Measurements from ENCODE around the gene IRX6.

IRX6 gene

GRCh38 chr16:55322327-55322726 lies 1.7 kb upstream of the IRX6 start:
- DNase-seq (ENCODE audit: low read depth, low spot score), result no peak

GRCh38 chr16:55324285-55325079 lies 479 bp downstream of the IRX6 start:
- DNase-seq (ENCODE audit: low read depth, low spot score), result no peak

DNA sequence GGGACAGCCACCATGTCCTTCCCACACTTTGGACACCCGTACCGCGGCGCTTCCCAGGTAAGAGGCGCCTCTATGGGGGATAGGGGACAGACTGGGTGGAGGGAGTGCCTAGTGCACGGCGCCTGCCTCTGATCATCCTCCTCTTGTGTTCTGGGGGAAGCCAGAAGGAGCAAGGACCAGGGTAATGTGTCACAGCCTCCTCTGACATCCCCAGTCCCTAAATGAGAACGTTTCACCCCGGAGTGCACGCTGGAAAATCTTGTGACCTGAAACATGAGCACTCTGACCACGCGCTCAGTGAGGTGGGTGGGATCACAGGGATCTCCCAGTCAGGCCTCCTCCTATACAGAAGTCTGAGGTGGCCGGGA lies 1.1 kb downstream of the IRX6 start:
- DNase-seq (ENCODE audit: low read depth, low spot score), result no peak

- DNase-seq (ENCODE audit: low read depth, low spot score), result no peak
Measured at GRCh38 chr16:55325458-55326109, 1.6 kb downstream of the IRX6 start.

DNA sequence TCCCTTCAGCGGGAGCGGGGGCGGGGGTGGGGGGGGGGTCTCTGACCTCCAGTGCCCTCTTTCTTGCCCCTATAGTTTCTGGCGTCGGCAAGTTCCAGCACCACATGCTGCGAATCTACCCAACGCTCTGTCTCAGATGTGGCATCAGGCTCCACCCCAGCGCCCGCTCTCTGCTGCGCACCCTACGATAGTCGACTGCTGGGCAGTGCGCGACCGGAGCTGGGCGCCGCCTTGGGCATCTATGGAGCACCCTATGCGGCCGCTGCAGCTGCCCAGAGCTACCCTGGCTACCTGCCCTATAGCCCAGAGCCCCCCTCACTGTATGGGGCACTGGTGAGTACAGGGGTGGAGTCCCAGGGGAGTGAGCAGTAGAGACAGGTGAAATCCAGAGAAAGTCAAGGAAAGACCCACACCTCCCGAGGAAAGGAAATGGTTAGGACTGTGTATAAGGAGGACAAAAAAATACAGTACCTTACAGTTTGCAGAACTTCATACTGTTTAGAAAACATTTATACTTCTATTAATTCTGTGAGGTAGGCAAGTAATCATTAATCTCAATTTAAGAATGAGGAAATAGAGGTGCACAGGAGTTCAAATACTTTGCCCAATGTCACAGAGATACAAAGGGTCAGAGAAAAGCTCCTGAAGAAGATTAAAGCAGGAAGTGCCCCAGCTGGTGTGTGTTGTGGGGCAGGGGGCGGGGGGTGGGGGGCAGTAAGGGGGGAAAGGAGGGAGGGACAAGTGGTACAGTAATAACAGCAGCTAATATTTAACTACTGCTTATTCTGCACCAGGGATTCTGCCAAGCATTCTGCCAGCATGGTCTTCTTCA lies 2.5 kb downstream of the IRX6 start:
- DNase-seq (ENCODE audit: low read depth, low spot score), result no peak

GRCh38 chr16:55328611-55329569 lies 4.9 kb downstream of the IRX6 start:
- DNase-seq (ENCODE audit: low read depth, low spot score), result no peak

DNA sequence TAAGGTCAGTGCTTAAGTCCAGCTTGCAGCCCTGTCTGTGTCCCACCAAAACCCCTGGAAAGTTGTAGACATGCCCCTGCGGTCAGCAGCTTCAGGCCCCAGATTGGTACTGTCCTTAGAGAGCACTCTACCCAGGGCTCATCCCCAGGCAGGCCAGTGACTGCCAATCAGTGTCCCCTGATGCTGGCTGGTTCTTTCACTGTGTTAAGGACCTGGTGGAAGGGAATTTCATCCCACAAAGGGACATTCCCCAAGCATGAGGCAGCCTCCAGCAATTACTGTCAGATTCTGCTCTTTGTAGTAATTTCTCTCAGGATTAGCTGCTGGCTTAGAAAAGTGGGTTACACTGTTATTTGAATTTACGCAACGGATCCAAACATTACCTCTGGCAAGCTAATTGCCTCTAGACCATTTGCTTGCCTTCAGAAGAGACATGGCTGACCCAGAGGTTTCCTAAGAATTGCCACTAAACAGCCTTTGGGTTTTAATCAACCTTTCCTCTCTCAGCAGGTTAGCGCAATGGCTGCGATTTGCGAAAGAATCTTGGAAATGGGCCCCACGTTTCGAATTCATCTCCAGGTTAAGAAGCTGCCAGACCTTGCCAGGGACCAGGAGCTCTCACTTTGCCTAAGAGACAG lies 5.9 kb downstream of the IRX6 start:
- no peak for DNase-seq (ENCODE audit: low read depth, low spot score)

DNA sequence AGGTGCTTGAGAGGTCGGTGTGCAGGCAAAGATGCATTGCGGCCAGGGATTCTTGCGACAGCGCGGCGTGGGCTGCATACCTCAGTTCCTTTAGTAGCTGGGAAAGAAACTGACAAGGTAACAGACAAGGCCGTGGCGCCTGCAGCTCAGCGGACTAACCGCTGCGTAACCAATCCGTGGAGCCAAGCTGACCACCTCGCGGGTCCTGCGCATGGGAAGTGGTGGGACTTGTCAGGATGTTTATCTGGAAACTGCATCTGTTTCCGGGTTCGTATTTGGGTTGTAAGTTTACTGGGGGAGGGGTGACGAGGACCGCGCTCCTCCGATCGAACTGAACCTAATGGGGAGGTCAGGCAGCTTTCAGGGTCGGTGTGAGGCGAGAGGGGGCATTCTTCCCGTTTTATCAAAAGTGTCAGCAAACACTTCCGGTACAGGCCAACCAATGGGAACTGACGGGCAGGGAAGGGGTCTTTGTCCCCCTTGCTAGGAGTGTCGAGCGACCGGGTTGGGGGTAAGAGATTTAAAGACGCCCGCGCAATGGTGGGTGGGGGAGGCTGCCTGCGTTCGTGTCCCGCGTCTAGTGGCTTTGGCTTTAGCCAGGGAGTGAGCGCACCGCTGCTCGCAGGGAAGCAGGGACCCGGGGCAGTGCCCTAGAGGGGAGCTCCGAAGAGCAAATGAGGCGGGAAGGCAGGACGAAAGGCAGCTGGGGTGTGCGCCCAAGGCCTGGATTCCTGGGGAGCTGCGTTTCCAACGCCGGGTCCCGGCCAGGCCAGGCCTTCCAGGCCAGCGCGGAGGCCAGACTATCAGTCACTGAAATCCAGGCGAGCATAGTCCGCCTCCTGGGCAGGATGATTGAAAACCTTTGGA lies 7.0 kb downstream of the IRX6 start:
- no peak for DNase-seq (ENCODE audit: low read depth, low spot score)

DNA sequence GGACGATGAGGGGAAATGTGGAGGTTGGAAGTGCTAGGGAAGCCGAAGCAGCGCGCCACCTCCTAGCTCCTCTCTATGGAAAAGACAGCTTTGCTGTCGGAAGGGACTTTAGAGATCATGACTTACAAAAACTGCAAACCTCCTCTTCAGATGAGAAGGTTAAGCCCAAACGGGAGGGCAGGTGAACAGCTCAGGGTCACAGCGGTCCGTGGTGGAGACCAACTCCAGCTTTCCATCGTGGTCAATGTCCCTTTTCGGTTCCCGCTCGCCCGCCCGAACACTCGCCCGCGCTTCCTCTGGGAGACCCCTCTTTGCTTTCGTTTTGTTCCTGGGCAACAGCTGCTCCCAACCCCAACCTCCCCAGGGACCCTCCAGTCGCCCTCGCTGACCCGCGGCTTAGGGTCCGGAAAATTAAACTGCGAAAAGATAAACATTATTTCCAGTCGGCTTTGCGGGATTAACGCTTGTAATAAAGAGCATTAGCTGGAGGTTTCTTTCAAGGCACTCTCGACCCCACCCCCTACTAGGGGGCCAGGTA lies 7.7 kb downstream of the IRX6 start:
- DNase-seq (ENCODE audit: low read depth, low spot score), result no peak

DNA sequence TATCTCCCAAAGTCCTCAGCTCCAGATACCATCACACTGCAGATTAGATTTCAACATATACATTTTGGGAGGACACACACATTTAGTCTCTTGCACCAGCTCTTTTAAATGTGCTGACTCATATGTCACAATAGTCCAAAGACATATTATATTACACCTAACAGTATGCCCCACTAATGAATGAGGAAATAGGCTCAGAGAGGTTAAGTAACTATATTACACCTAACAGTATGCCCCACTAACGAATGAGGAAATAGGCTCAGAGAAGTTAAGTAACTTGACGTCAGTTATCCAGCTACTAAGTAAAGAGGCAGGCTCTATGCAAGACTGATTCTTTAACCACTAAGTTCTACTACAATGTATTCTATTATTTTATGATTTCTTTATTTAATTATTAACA lies 9.7 kb downstream of the IRX6 start:
- no peak for DNase-seq (ENCODE audit: low read depth, low spot score)

DNA sequence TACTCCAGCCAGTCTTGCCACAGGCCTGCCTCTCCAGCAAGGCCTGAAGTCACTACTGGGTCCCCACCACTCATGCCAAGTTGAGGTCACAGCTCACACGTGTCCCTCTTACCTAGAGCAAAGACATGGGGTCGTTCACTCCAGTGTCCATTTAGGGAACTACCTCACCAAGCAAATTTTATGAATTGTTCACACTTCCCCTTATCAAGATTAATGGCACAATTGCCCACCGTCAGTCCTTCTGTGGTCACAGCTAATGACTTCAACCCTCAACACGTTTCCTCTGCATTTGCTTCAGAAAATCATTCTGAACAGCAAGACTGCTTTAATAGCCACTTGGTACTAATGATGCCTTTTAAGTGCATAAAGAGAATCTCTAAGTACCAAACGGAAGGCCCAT lies 14.6 kb downstream of the IRX6 start:
- no peak for DNase-seq (ENCODE audit: low read depth, low spot score)

- DNase-seq (ENCODE audit: low read depth, low spot score), result no peak
Measured at GRCh38 chr16:55340445-55340844, 16.4 kb downstream of the IRX6 start.

DNA sequence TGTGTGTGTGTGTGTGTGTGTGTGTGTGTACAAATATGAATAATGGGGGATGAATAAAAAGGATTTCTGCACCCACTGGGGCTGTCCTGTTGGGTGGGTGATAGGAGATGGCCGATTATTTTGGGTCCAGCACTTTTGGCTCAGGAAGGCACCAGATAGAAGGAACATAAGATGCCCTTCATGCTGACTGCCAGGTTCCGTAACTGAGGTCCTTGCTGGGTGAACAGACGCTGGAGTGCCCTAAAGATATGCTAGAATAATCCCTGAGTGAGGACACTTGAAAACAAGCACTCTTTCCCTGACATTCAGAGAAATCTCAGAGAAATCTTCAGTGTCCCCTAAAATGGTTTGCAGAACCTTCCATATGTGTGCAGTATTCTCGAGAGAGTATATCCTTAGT lies 17.7 kb downstream of the IRX6 start:
- no peak for DNase-seq (ENCODE audit: low read depth, low spot score)

DNA sequence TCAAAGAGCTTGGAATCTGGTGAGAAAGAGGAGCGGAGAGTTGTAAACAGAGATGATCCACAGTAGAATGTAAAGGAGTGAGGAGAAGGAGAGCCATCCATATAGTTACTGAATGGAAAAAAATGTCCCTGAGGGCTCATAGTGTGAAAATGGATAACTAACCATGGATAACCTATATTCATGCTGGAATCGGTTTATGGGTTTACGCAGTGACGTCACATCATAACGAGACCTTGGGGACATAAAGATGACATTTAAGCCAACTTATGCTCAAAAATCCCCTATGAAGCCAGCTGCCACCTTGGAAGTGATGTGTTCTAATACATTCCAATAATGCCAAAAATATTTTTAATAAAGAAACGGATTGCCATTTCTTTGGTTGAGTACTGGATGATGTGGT lies 22.5 kb downstream of the IRX6 start:
- DNase-seq (ENCODE audit: low read depth, low spot score), result no peak

DNA sequence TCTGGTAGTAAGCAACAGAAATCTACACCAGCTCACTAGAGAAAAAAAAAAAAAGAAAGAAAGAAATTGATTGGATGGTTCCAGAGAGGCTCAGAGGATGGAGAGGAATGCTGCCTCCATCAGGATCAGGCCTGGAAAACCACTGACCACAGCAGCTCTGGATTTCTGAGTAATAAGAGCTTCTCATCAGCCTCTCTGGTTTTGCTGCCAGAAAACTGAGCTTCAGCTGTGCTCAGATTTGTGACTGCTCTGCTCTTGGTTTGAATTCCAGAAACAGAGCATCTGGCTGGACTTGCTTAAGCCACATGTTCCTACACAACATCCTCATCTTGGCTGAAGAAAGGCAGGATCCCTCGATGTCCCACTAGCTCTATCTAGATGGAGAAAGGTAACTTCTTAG lies 25.9 kb downstream of the IRX6 start:
- DNase-seq (ENCODE audit: low read depth, low spot score), result no peak

DNA sequence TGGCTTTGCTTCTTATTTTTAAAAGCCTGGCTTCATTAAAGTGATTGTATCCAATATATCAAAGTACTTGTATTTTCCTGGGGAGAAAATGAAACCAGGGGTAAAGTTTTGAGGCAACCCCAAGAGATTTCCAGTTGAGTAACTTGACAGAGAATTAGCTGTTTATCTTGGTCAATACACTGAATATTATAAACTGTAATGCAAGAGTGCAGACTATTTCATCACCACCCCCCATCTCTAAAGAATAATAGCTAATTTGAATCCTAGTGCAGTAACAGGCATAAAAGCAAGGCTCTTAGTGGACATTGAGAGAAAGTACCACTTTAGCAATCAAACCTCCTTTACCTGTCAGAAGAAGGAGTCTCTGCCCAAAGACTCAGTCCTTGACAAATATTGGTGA lies 27.0 kb downstream of the IRX6 start:
- no peak for DNase-seq (ENCODE audit: low read depth, low spot score)

DNA sequence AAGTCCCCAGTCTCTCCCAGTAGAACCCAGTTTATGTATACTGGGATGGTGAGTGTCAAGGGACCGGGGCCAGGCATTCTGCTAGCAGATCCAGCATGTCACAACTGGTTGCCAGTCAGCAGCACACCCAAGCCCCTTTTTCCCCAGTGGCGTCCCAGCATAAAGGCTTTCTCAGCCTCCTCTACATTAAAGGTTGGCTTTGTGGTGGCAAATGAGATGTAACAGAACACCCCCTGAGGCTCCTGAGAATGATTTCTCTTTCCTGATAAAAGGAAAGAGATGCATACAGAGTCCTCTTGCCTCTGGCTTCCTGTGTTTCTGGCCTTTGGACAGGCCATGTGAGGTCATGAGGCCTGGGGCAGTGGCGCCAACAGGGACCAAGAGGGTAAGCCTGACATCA lies 27.9 kb downstream of the IRX6 start:
- DNase-seq (ENCODE audit: low read depth, low spot score), result no peak

GRCh38 chr16:55357241-55357640 lies 33.2 kb downstream of the IRX6 start:
- no peak for DNase-seq (ENCODE audit: low read depth, low spot score)

- no peak for DNase-seq (ENCODE audit: low read depth, low spot score)
Measured at GRCh38 chr16:55359946-55360345, 35.9 kb downstream of the IRX6 start.

DNA sequence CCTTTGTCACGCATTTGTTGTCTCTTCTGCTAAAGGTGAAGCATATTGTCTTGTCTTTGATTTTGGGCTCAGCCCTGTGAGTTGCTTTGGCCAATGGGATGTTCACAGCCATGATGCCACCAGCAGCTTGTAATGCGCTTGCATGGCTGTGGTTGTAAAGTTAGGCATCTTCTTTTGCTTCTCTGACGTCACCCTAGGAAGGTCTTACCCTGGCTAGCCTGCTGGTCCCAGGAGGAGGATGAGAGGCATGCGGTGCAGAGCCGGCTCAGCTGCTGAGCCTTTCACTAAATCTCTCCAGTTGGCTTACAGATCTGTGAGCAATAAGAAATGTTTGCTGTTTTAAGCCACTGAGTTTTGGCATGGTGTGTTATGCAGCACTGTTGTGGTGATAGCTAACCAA lies 40.8 kb downstream of the IRX6 start:
- no peak for DNase-seq (ENCODE audit: low read depth, low spot score)
